HepG2 (cell line): ENCODE measurements around the gene LTB4R. TPM values are rescaled to one million over a fixed set of nuclear protein-coding genes. Genes with fewer than 3 reads are reported as not detected.
A peak's percentile ranks its signal among the peaks of the same experiment; 100 is the strongest.

Experiments used
- DBP ChIP-seq: sonication (generic); formaldehyde crosslinking; IDR thresholded peaks from 2 replicates; pipeline ENCODE4 v1.4.0; 2020; ENCODE audit warnings: missing genetic modification reagents; ENCODE audit errors: not compliant biosample characterization
- ETV5 ChIP-seq: IDR thresholded peaks from 2 replicates; pipeline ENCODE4 v1.6.1; 2018; ENCODE audit warnings: missing biosample characterization, missing genetic modification reagents, inconsistent platforms, borderline replicate concordance
- JUNB ChIP-seq: sonication (generic); formaldehyde crosslinking; IDR thresholded peaks from 2 replicates; pipeline ENCODE4 v1.8.0; 2022; ENCODE audit warnings: missing genetic modification reagents, mild to moderate bottlenecking, borderline replicate concordance
- KLF11 ChIP-seq: IDR thresholded peaks from 2 replicates; pipeline ENCODE4 v1.6.1; 2016; ENCODE audit warnings: missing compliant biosample characterization
- MTF1 ChIP-seq: sonication (generic); formaldehyde crosslinking; IDR thresholded peaks from 2 replicates; pipeline ENCODE4 v1.5.0; 2020; ENCODE audit warnings: missing genetic modification reagents
- MYC ChIP-seq: sonication (generic); formaldehyde crosslinking; IDR thresholded peaks from 2 replicates; pipeline ENCODE4 v1.9.0; 2021; ENCODE audit warnings: missing genetic modification reagents, borderline replicate concordance
- MZF1 ChIP-seq: sonication (generic); formaldehyde crosslinking; IDR thresholded peaks from 2 replicates; pipeline ENCODE4 v1.8.1; 2023; ENCODE audit warnings: mild to moderate bottlenecking, missing genetic modification reagents, borderline replicate concordance
- RBAK ChIP-seq: sonication (generic); formaldehyde crosslinking; IDR thresholded peaks from 2 replicates; pipeline ENCODE4 v1.5.1; 2020; ENCODE audit warnings: mild to moderate bottlenecking, missing genetic modification reagents
- SOX13 ChIP-seq, 3 experiments: fragments of 450-650 bp in 1 of 3; sonication (generic) in 1 of 3; formaldehyde crosslinking in 1 of 3; IDR thresholded peaks in 2 of 3; conservative IDR thresholded peaks in 1 of 3; 2 replicates each; pipeline versions ENCODE4 v1.5.0 to v1.6.1; 2016 to 2020; ENCODE audit warnings: antibody characterized with exemption in 1 of 3, mild to moderate bottlenecking in 1 of 3, missing compliant biosample characterization in 1 of 3, missing genetic modification reagents in 1 of 3, moderate library complexity in 1 of 3
- SP2 ChIP-seq: sonication (generic); formaldehyde crosslinking; IDR thresholded peaks from 2 replicates; pipeline ENCODE4 v1.5.1; 2020; ENCODE audit warnings: mild to moderate bottlenecking, missing genetic modification reagents
- STAT5B ChIP-seq: sonication (generic); formaldehyde crosslinking; IDR thresholded peaks from 2 replicates; pipeline ENCODE4 v1.4.0; 2020; ENCODE audit warnings: missing genetic modification reagents
- ZEB1 ChIP-seq: IDR thresholded peaks from 2 replicates; pipeline ENCODE4 v1.6.1; 2012; ENCODE audit warnings: mild to moderate bottlenecking, low read depth, inconsistent platforms; ENCODE audit not compliant: insufficient replicate concordance
- ZFP36 ChIP-seq: fragments of 150-350 bp; IDR thresholded peaks from 2 replicates; pipeline ENCODE4 v1.6.1; 2018; ENCODE audit warnings: borderline replicate concordance, low read length, low read depth; ENCODE audit not compliant: partially characterized antibody
- ZNF17 ChIP-seq: sonication (generic); formaldehyde crosslinking; IDR thresholded peaks from 2 replicates; pipeline ENCODE4 v1.5.0; 2020; ENCODE audit warnings: mild to moderate bottlenecking, missing genetic modification reagents
- ZNF382 ChIP-seq: sonication (generic); formaldehyde crosslinking; IDR thresholded peaks from 2 replicates; pipeline ENCODE4 v1.5.0; 2020; ENCODE audit warnings: missing genetic modification reagents, mild to moderate bottlenecking, borderline replicate concordance
- ZNF543 ChIP-seq: sonication (generic); formaldehyde crosslinking; IDR thresholded peaks from 2 replicates; pipeline ENCODE4 v1.4.0; 2020; ENCODE audit warnings: mild to moderate bottlenecking, missing genetic modification reagents
- ZNF564 ChIP-seq: sonication (generic); formaldehyde crosslinking; IDR thresholded peaks from 2 replicates; pipeline ENCODE4 v1.8.1; 2023; ENCODE audit warnings: mild to moderate bottlenecking, missing genetic modification reagents
- polyA plus RNA-seq, 8 experiments: library from polyadenylated mRNA; depleted of rRNA in 3 of 8; stranded (reverse) in 7 of 8; unstranded in 1 of 8; fragments of >200 nt; fragmentation: Illumina TruSeq in 4 of 8; extraction: Trizol in 4 of 8; gene quantifications; 2 replicates each; pipeline versions ENCODE4 v1.2.1 to v1.2.3, GENCODE V29; 2011 to 2016; ENCODE audit warnings: low read depth in 4 of 8, missing spikeins in 1 of 8, mixed read lengths in 1 of 8; ENCODE audit not compliant: insufficient read depth in 1 of 8
- total RNA-seq, 5 experiments: library from RNA; depleted of rRNA; stranded (reverse); fragments of >200 nt; fragmentation: Illumina TruSeq; extraction: Trizol; gene quantifications; 2 replicates each; pipeline ENCODE4 v1.2.3, GENCODE V29; 2016; ENCODE audit warnings: low read depth in 1 of 5
- TF ChIP-seq, protein P1 (sequence below): IDR thresholded peaks from 2 replicates; pipeline ENCODE4 v1.6.1; 2016; ENCODE audit warnings: low read depth, missing genetic modification reagents, missing compliant biosample characterization
- TF ChIP-seq, protein P2 (sequence below): sonication (generic); formaldehyde crosslinking; IDR thresholded peaks from 2 replicates; pipeline ENCODE4 v1.4.0; 2020; ENCODE audit warnings: missing genetic modification reagents, borderline replicate concordance

Gene LTB4R
- total and polyA plus RNA-seq, 2 of the 13 experiments (the other 11 are each of a cell fraction or from before 2014, with no cell fraction given): 3.2 to 8.2 TPM

GRCh38 chr14:24366721-24367513, 55.6 kb downstream of the LTB4R start (continued):
- TF ChIP-seq, protein P1, sequence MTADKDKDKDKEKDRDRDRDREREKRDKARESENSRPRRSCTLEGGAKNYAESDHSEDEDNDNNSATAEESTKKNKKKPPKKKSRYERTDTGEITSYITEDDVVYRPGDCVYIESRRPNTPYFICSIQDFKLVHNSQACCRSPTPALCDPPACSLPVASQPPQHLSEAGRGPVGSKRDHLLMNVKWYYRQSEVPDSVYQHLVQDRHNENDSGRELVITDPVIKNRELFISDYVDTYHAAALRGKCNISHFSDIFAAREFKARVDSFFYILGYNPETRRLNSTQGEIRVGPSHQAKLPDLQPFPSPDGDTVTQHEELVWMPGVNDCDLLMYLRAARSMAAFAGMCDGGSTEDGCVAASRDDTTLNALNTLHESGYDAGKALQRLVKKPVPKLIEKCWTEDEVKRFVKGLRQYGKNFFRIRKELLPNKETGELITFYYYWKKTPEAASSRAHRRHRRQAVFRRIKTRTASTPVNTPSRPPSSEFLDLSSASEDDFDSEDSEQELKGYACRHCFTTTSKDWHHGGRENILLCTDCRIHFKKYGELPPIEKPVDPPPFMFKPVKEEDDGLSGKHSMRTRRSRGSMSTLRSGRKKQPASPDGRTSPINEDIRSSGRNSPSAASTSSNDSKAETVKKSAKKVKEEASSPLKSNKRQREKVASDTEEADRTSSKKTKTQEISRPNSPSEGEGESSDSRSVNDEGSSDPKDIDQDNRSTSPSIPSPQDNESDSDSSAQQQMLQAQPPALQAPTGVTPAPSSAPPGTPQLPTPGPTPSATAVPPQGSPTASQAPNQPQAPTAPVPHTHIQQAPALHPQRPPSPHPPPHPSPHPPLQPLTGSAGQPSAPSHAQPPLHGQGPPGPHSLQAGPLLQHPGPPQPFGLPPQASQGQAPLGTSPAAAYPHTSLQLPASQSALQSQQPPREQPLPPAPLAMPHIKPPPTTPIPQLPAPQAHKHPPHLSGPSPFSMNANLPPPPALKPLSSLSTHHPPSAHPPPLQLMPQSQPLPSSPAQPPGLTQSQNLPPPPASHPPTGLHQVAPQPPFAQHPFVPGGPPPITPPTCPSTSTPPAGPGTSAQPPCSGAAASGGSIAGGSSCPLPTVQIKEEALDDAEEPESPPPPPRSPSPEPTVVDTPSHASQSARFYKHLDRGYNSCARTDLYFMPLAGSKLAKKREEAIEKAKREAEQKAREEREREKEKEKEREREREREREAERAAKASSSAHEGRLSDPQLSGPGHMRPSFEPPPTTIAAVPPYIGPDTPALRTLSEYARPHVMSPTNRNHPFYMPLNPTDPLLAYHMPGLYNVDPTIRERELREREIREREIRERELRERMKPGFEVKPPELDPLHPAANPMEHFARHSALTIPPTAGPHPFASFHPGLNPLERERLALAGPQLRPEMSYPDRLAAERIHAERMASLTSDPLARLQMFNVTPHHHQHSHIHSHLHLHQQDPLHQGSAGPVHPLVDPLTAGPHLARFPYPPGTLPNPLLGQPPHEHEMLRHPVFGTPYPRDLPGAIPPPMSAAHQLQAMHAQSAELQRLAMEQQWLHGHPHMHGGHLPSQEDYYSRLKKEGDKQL (CRISPR knock-in tag): peak; percentile 21; the same call in 1 of the 2 replicates
- no peak for TF ChIP-seq RBAK
- no peak for TF ChIP-seq STAT5B (CRISPR knock-in tag)
- TF ChIP-seq ETV5 (CRISPR knock-in tag): no peak; the same call in 1 of the 2 replicates
- TF ChIP-seq DBP (CRISPR knock-in tag): no peak
- TF ChIP-seq, protein P2, sequence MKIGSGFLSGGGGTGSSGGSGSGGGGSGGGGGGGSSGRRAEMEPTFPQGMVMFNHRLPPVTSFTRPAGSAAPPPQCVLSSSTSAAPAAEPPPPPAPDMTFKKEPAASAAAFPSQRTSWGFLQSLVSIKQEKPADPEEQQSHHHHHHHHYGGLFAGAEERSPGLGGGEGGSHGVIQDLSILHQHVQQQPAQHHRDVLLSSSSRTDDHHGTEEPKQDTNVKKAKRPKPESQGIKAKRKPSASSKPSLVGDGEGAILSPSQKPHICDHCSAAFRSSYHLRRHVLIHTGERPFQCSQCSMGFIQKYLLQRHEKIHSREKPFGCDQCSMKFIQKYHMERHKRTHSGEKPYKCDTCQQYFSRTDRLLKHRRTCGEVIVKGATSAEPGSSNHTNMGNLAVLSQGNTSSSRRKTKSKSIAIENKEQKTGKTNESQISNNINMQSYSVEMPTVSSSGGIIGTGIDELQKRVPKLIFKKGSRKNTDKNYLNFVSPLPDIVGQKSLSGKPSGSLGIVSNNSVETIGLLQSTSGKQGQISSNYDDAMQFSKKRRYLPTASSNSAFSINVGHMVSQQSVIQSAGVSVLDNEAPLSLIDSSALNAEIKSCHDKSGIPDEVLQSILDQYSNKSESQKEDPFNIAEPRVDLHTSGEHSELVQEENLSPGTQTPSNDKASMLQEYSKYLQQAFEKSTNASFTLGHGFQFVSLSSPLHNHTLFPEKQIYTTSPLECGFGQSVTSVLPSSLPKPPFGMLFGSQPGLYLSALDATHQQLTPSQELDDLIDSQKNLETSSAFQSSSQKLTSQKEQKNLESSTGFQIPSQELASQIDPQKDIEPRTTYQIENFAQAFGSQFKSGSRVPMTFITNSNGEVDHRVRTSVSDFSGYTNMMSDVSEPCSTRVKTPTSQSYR: peak; percentile 69
- no peak for TF ChIP-seq JUNB
- no peak for TF ChIP-seq MZF1 (CRISPR knock-in tag)
- TF ChIP-seq ZNF543: 0 out of 2 replicates have a peak, but pooled peaks have one; percentile 67
- no peak for TF ChIP-seq KLF11
- TF ChIP-seq ZNF382: no peak
- peak; percentile 5; the same call in 1 of the 2 replicates for TF ChIP-seq SP2
- TF ChIP-seq MYC (CRISPR knock-in tag): peak; percentile 62; the same call in 1 of the 2 replicates
- no peak for TF ChIP-seq ZNF17
- peak; percentile 29; the same call in 1 of the 2 replicates for TF ChIP-seq SOX13 (IDR thresholded peaks at IDR 0.05)
- TF ChIP-seq SOX13 (CRISPR knock-in tag; conservative IDR thresholded peaks at IDR 0.05 in 1 of 2, IDR thresholded peaks at IDR 0.05 in 1 of 2): peak in 1 of 2 experiments; percentile 37; a peak in 1 of 4 replicates
- no peak for TF ChIP-seq ZFP36
- TF ChIP-seq MTF1: no peak
- 0 out of 2 replicates have a peak, but pooled peaks have one; percentile 20 for TF ChIP-seq ZNF564 (CRISPR knock-in tag)
- TF ChIP-seq ZEB1: peak; percentile 100
